SU-DHL-6 (cell line): ENCODE data around the gene RNU6-1.

Experiments
- H2AFZ ChIP-seq: fragments of 200-600 bp; sonication (generic); 2 replicates; pipeline ENCODE4 v1.6.1; 2014; ENCODE audit warnings: low read depth, mild to moderate bottlenecking, moderate library complexity, mixed read lengths, antibody characterized with exemption, low read length; ENCODE audit not compliant: severe bottlenecking
- H3F3A ChIP-seq: fragments of 200-600 bp; shearing (Covaris generic); 2 replicates; pipeline ENCODE4 v1.6.0; 2016; ENCODE audit warnings: antibody characterized with exemption, mild to moderate bottlenecking; ENCODE audit not compliant: insufficient read depth
- H3K27ac ChIP-seq: fragments of 200-600 bp; sonication (generic); 2 replicates; pipeline ENCODE4 v1.5.1; 2016; ENCODE audit warnings: low read depth, mild to moderate bottlenecking, low read length, moderate library complexity, mixed read lengths
- H3K27me3 ChIP-seq: fragments of 200-600 bp; sonication (generic), shearing (Covaris generic); 2 replicates; pipeline ENCODE4 v1.6.0; 2014; ENCODE audit warnings: mild to moderate bottlenecking, low read length
- H3K36me3 ChIP-seq: fragments of 200-600 bp; sonication (generic); 2 replicates; pipeline ENCODE4 v1.6.1; 2014; ENCODE audit warnings: mild to moderate bottlenecking, low read length, mixed read lengths
- H3K4me2 ChIP-seq: fragments of 300-600, 200-600 bp; shearing (Covaris generic), sonication (generic); 2 replicates; pipeline ENCODE4 v1.6.0; 2014; ENCODE audit warnings: low read length, low read depth, mild to moderate bottlenecking; ENCODE audit not compliant: poor library complexity, severe bottlenecking
- H3K4me3 ChIP-seq: fragments of 200-600 bp; sonication (generic); 2 replicates; pipeline ENCODE4 v1.5.1; 2014; ENCODE audit warnings: antibody characterized with exemption, low read length, mild to moderate bottlenecking, mixed read lengths; ENCODE audit not compliant: insufficient read depth, poor library complexity, severe bottlenecking
- H3K79me2 ChIP-seq: fragments of 200-600 bp; sonication (generic); 2 replicates; pipeline ENCODE4 v1.6.1; 2014; ENCODE audit warnings: mild to moderate bottlenecking, low read length, moderate library complexity; ENCODE audit not compliant: insufficient read depth
- H3K9ac ChIP-seq: fragments of 200-600 bp; sonication (generic); 2 replicates; pipeline ENCODE4 v1.7.0; 2014; ENCODE audit warnings: mild to moderate bottlenecking, low read length
- H3K9me2 ChIP-seq: fragments of 200-600 bp; sonication (generic); replicated peaks from 2 replicates; pipeline ENCODE4 v1.6.1; 2014; ENCODE audit warnings: low read length; ENCODE audit not compliant: insufficient read depth
- H3K9me3 ChIP-seq: fragments of 200-600 bp; sonication (generic); 2 replicates; pipeline ENCODE4 v1.6.1; 2014; ENCODE audit warnings: low read length, mixed read lengths; ENCODE audit not compliant: insufficient read depth
- H4K20me1 ChIP-seq: fragments of 200-600 bp; sonication (generic); 2 replicates; pipeline ENCODE4 v1.6.1; 2014; ENCODE audit warnings: low read depth, mild to moderate bottlenecking, antibody characterized with exemption, low read length, moderate library complexity, mixed read lengths
- CTCF ChIP-seq: fragments of 200-600 bp; sonication (generic); IDR thresholded peaks from one replicate; pipeline ENCODE4 v1.5.1; 2017; ENCODE audit warnings: antibody characterized with exemption, mild to moderate bottlenecking, low read length, moderate library complexity; ENCODE audit not compliant: insufficient read depth, poor library complexity, severe bottlenecking
- EZH2phosphoT487 ChIP-seq: fragments of 200-600 bp; sonication (generic), shearing (Covaris generic); conservative IDR thresholded peaks from 2 replicates; pipeline ENCODE4 v1.6.1; 2018; ENCODE audit warnings: mild to moderate bottlenecking, antibody characterized with exemption, low read length, moderate library complexity, mixed read lengths

The RNU6-1 gene

GRCh38 chr15:67803299-67803698 is 36.5 kb downstream of the RNU6-1 start:
- Histone ChIP-seq H3K9ac (no peak overlapping the region), H3K27me3 (no peaks in the 10 kb centered on the region), H3K79me2 (no peaks in the 10 kb centered on the region), H3K36me3 (no peaks in the 10 kb centered on the region), H3K9me2 (no peaks in the 10 kb centered on the region), H3K27ac (no peak overlapping the region), H4K20me1 (no peaks in the 10 kb centered on the region), H3F3A (no peaks in the 10 kb centered on the region), H3K9me3 (no peaks in the 10 kb centered on the region), H3K4me3 (no peak overlapping the region), H2AFZ (no peak overlapping the region), H3K4me2 (no peak overlapping the region)
- no peak for TF ChIP-seq CTCF
- TF ChIP-seq EZH2phosphoT487: no peak

GRCh38 chr15:67801926-67802914 is 37.6 kb downstream of the RNU6-1 start:
- Histone ChIP-seq H3K4me3 (no peak overlapping the region), H3K4me2 (no peak overlapping the region), H3K36me3 (no peaks in the 10 kb centered on the region), H3K9me2 (no peaks in the 10 kb centered on the region), H2AFZ (no peak overlapping the region), H4K20me1 (no peaks in the 10 kb centered on the region), H3K27me3 (no peaks in the 10 kb centered on the region), H3K27ac (no peak overlapping the region), H3K79me2 (no peaks in the 10 kb centered on the region), H3K9me3 (no peaks in the 10 kb centered on the region), H3F3A (no peaks in the 10 kb centered on the region), H3K9ac (no peak overlapping the region)
- no peak for TF ChIP-seq EZH2phosphoT487
- TF ChIP-seq CTCF: no peak

- Histone ChIP-seq H3K9me3 (no peaks in the 10 kb centered on the region), H3K79me2 (no peaks in the 10 kb centered on the region), H3K9ac (no peak overlapping the region), H3K9me2 (no peaks in the 10 kb centered on the region), H3K27ac (no peak overlapping the region), H3K4me3 (no peak overlapping the region), H2AFZ (no peak overlapping the region), H3F3A (no peaks in the 10 kb centered on the region), H3K27me3 (no peaks in the 10 kb centered on the region), H3K36me3 (no peaks in the 10 kb centered on the region), H4K20me1 (no peaks in the 10 kb centered on the region), H3K4me2 (no peak overlapping the region)
- TF ChIP-seq CTCF (no peak), EZH2phosphoT487 (no peak)
Observed at GRCh38 chr15:67801142-67801541, 38.7 kb downstream of the RNU6-1 start.
